NK-92 treated with Interleukin-12 subunit alpha and Interleukin-12 subunit beta, amount 100 ng/mL, for 24 hours (cell line): ENCODE results near the gene RSRP1.
A peak's percentile ranks its signal among the peaks of the same experiment; 100 is the strongest.
"Not testable (repeated sequence)": the region's sequence is repeated elsewhere in the genome, so short reads cannot be mapped to it uniquely, and the experiment has no call there.

Source experiments
- DNase-seq: peaks from one replicate; lab custom pipeline; 2025; lab: John Stamatoyannopoulos, UW

The RSRP1 gene

GRCh38 chr1:25247024-25247828 is at the start of gene RSRP1:
RSRP1 (minus strand) TSS chr1:25247454; CDS start chr1:25246963, 491 bp downstream.
- peak; percentile 99 for DNase-seq

- not testable (repeated sequence) for DNase-seq
Observed at GRCh38 chr1:25296501-25296900, 49.2 kb upstream of the RSRP1 start.

- not testable (repeated sequence) for DNase-seq
Observed at GRCh38 chr1:25294889-25295826, 47.9 kb upstream of the RSRP1 start.

GRCh38 chr1:25293426-25293825 is 46.2 kb upstream of the RSRP1 start:
- DNase-seq: not testable (repeated sequence)

- DNase-seq: not testable (repeated sequence)
Observed at GRCh38 chr1:25290043-25290442, 42.8 kb upstream of the RSRP1 start.

- not testable (repeated sequence) for DNase-seq
Observed at GRCh38 chr1:25288573-25289101, 41.4 kb upstream of the RSRP1 start.

- not testable (repeated sequence) for DNase-seq
Observed at GRCh38 chr1:25287164-25287563, 39.9 kb upstream of the RSRP1 start.

- DNase-seq: not testable (repeated sequence)
Observed at GRCh38 chr1:25285862-25286261, 38.6 kb upstream of the RSRP1 start.

GRCh38 chr1:25279693-25280111 is 32.4 kb upstream of the RSRP1 start:
- not testable (repeated sequence) for DNase-seq

- DNase-seq: not testable (repeated sequence)
Observed at GRCh38 chr1:25278790-25279189, 31.5 kb upstream of the RSRP1 start.

- not testable (repeated sequence) for DNase-seq
Observed at GRCh38 chr1:25278358-25278757, 31.1 kb upstream of the RSRP1 start.

- not testable (repeated sequence) for DNase-seq
Observed at GRCh38 chr1:25277295-25277694, 30.0 kb upstream of the RSRP1 start.

- not testable (repeated sequence) for DNase-seq
Observed at GRCh38 chr1:25275648-25276047, 28.4 kb upstream of the RSRP1 start.

- DNase-seq: not testable (repeated sequence)
Observed at GRCh38 chr1:25272238-25272637, 25.0 kb upstream of the RSRP1 start, which contains the start of gene RHD. RHD (plus strand) TSS chr1:25272509; CDS start chr1:25272548, 39 bp downstream.

- DNase-seq: not testable (repeated sequence)
Observed at GRCh38 chr1:25268143-25268760, 21.0 kb upstream of the RSRP1 start.

- peak; percentile 47 for DNase-seq
Observed at GRCh38 chr1:25267288-25268142, 20.3 kb upstream of the RSRP1 start.

- not testable (repeated sequence) for DNase-seq
Observed at GRCh38 chr1:25266554-25267287, 19.5 kb upstream of the RSRP1 start.

GRCh38 chr1:25260336-25260735 is 13.1 kb upstream of the RSRP1 start:
- DNase-seq: not testable (repeated sequence)

GRCh38 chr1:25259813-25260212 is 12.6 kb upstream of the RSRP1 start:
- DNase-seq: not testable (repeated sequence)

- DNase-seq: no peak
Observed at GRCh38 chr1:25257196-25257595, 9.9 kb upstream of the RSRP1 start.
